ENCODE results near the gene C15orf61. TPM values are rescaled to one million over a fixed set of nuclear protein-coding genes. Genes with fewer than 3 reads are reported as not detected.

C15orf61 gene
- total and polyA plus RNA-seq, 11 donors: 3.6 to 11.7 (median 9.9) TPM

GRCh38 chr15:67505675-67506572, 15.0 kb upstream of the C15orf61 start:
- intact Hi-C loops (cut with DNase I): no loop called here
- Histone ChIP-seq H3K4me3 (no peak overlapping the region), H3K36me3 (peaks cover 0 to 21% (median 2%) of the 10 kb centered on the region in 9 donors), H3K9me3 (no peaks in the 10 kb centered on the region), H3K27me3 (no peaks in the 10 kb centered on the region), H3K27ac (no peak overlapping the region), H3K4me1 (peaks cover 0 to 10% (median 0%) of the 10 kb centered on the region in 12 donors)
- DNase-seq (no peak), ATAC-seq (no peak)
- no peak for TF ChIP-seq CTCF (IDR thresholded peaks at IDR 0.05)
- no peak for TF ChIP-seq POLR2A (IDR thresholded peaks at IDR 0.05)
- 81 to 83% (median 82%) methylated on average over 5 of the region's 5 CpGs for WGBS, 4 donors

GRCh38 chr15:67506775-67507747, 13.9 kb upstream of the C15orf61 start:
- no peak overlapping the region for H3K27ac ChIP-seq
- TF ChIP-seq POLR2A (IDR thresholded peaks at IDR 0.05) (no peak), CTCF (IDR thresholded peaks at IDR 0.05) (no peak)
- no peaks in the 10 kb centered on the region for H3K27me3 ChIP-seq
- 92 to 95% (median 93%) methylated on average over 11 of the region's 11 CpGs for WGBS, 4 donors
- no peaks in the 10 kb centered on the region for H3K9me3 ChIP-seq
- DNase-seq: no peak
- intact Hi-C loops (cut with DNase I): no loop called here
- H3K36me3 ChIP-seq: peaks cover 0 to 32% (median 2%) of the 10 kb centered on the region in 9 donors
- H3K4me1 ChIP-seq: peaks cover 0 to 6% (median 0%) of the 10 kb centered on the region in 12 donors
- no peak overlapping the region for H3K4me3 ChIP-seq
- no peak for ATAC-seq

- intact Hi-C loops (cut with DNase I): no loop called here
- no peak for TF ChIP-seq POLR2A (IDR thresholded peaks at IDR 0.05)
- no peak for TF ChIP-seq CTCF (IDR thresholded peaks at IDR 0.05)
- ATAC-seq: no peak
- no peak overlapping the region for H3K4me3 ChIP-seq
- no peaks in the 10 kb centered on the region for H3K27me3 ChIP-seq
- no peak overlapping the region for H3K27ac ChIP-seq
- no peak for DNase-seq
- 89 to 98% (median 94%) methylated on average over 3 of the region's 3 CpGs for WGBS, 4 donors
- no peaks in the 10 kb centered on the region for H3K9me3 ChIP-seq
- peaks cover 0 to 6% (median 0%) of the 10 kb centered on the region in 12 donors for H3K4me1 ChIP-seq
- H3K36me3 ChIP-seq: peaks cover 0 to 44% (median 9%) of the 10 kb centered on the region in 9 donors
Observed at GRCh38 chr15:67508407-67508806, 12.5 kb upstream of the C15orf61 start.

Measured in heart left ventricle (tissue), 16 donors.